ENCODE data around the gene PTPN4.

DNA sequence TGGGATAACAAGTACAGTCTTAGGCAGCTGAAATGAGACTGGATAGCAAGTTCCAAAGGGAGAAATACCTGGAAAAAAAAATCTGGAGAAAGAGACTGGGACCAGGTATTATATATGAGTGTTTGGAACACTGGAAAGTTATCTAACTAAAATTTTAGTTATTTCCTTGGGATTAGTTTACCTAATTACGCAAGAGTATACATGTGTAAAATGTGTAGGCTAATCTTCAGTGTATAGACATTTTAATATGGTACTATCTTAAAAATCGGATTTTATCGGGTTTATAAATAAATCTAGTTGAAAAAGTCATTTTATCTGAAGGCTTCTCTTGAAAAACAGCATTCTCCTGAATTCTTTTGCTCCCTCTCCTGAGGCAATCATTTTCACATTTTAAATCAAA lies 257.1 kb downstream of the PTPN4 start:
- no peak for TF ChIP-seq YY1 (IDR thresholded peaks at IDR 0.05; ENCODE audit: low read depth, low read length)
- no peak for TF ChIP-seq EZH2 (IDR thresholded peaks at IDR 0.05; ENCODE audit: low read depth, low read length, severe bottlenecking)
- TF ChIP-seq, protein P1, sequence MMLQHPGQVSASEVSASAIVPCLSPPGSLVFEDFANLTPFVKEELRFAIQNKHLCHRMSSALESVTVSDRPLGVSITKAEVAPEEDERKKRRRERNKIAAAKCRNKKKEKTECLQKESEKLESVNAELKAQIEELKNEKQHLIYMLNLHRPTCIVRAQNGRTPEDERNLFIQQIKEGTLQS (IDR thresholded peaks at IDR 0.05; ENCODE audit: insufficient read depth, low read depth, low read length) = no peak
- no peak for TF ChIP-seq JUND (IDR thresholded peaks at IDR 0.05; ENCODE audit: low read length)
- no peak for TF ChIP-seq NRF1 (IDR thresholded peaks at IDR 0.05; ENCODE audit: low read depth, low read length)
- no peak for TF ChIP-seq SP1 (IDR thresholded peaks at IDR 0.05; ENCODE audit: low read depth, low read length)
- TF ChIP-seq, protein P2, sequence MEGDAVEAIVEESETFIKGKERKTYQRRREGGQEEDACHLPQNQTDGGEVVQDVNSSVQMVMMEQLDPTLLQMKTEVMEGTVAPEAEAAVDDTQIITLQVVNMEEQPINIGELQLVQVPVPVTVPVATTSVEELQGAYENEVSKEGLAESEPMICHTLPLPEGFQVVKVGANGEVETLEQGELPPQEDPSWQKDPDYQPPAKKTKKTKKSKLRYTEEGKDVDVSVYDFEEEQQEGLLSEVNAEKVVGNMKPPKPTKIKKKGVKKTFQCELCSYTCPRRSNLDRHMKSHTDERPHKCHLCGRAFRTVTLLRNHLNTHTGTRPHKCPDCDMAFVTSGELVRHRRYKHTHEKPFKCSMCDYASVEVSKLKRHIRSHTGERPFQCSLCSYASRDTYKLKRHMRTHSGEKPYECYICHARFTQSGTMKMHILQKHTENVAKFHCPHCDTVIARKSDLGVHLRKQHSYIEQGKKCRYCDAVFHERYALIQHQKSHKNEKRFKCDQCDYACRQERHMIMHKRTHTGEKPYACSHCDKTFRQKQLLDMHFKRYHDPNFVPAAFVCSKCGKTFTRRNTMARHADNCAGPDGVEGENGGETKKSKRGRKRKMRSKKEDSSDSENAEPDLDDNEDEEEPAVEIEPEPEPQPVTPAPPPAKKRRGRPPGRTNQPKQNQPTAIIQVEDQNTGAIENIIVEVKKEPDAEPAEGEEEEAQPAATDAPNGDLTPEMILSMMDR (IDR thresholded peaks at IDR 0.05; ENCODE audit: control extremely low read depth in 1 of 3, insufficient read depth in 1 of 3, low read depth in 1 of 3, low read length in 3 of 3) = no peak

All from H1 (cell line).